LNCAP (cell line): ENCODE results near the gene LMNB1.

Experiments
- TF ChIP-seq, protein P1 (sequence below): fragments of 450-650 bp; IDR thresholded peaks from 2 replicates; pipeline ENCODE4 v1.5.1; 2017; ENCODE audit warnings: mild to moderate bottlenecking

LMNB1 gene

GRCh38 chr5:126769703-126770102 is 7.2 kb upstream of the LMNB1 start:
- TF ChIP-seq, protein P1, sequence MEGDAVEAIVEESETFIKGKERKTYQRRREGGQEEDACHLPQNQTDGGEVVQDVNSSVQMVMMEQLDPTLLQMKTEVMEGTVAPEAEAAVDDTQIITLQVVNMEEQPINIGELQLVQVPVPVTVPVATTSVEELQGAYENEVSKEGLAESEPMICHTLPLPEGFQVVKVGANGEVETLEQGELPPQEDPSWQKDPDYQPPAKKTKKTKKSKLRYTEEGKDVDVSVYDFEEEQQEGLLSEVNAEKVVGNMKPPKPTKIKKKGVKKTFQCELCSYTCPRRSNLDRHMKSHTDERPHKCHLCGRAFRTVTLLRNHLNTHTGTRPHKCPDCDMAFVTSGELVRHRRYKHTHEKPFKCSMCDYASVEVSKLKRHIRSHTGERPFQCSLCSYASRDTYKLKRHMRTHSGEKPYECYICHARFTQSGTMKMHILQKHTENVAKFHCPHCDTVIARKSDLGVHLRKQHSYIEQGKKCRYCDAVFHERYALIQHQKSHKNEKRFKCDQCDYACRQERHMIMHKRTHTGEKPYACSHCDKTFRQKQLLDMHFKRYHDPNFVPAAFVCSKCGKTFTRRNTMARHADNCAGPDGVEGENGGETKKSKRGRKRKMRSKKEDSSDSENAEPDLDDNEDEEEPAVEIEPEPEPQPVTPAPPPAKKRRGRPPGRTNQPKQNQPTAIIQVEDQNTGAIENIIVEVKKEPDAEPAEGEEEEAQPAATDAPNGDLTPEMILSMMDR = no peak

- TF ChIP-seq, protein P1 = 0 out of 2 replicates have a peak, but pooled peaks have one; percentile 20
Observed at GRCh38 chr5:126777257-126777974, 480 bp downstream of the LMNB1 start.

DNA sequence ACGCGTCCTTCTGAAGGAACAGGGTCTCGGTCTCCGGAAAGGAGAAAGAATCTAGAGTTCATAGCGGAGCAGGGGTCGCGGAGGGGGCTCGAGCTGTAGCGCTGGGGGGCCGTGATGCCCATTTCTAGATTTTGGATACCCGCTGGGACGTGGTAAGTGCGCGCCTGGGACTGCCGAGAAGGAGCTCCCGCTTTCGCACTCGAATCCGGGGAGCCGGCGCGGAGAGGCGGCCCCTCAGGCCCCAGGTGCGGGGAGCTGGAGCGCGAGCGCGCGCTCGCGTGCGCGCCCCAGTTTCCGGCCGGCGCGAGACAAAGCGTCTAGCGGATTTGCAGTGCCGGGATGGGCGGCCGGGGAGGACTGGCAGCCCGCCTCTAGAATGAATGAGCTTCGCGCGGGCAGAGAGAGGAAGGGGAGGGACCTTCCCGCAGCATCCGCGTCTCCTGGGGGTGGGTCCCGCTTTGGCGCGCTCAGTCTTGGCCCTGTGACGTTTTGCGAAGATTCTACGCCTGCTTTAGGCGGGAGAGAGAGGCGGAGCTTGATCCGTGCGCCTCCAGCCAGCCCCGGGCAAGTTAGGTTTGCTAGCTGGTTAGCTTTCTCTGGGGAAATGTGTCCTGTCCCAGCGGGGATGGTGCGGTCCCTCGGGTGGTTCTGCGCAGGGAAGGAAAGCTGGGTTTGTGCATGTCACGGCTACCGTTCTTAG is 1.2 kb downstream of the LMNB1 start:
- TF ChIP-seq, protein P1 = no peak

GRCh38 chr5:126778675-126779403 is 1.9 kb downstream of the LMNB1 start:
- TF ChIP-seq, protein P1 = no peak

DNA sequence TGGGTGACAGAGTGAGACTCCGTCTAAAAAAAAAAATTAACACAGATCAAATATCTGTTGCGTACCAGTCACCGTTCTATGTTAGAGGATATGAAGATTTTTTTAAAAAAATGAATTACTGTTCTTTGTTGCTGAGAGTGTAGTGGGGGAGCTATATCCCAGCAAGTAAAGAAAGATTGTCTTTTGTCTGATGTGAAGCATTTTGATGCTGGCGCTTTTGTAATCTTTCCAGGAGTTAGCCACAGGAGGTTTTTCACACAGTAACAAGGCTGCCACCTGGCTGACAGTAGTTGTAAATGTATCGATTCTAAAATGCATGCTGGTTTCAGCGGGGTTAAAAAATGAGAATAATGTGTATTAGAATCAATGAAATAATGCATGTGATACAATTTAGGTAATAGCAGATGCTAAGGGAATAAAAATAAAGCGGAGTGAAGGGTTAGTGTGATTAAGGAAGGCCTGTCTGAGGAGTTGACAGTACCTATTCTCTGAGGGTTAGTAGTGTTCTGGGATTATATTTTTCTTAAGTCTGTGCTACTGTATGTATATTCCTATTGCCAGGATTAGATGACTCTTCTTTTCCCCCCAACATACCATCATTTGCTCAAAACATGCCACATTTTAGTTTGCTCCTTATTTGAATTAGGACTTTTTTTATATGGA is 3.4 kb downstream of the LMNB1 start:
- TF ChIP-seq, protein P1 = peak; percentile 77

- TF ChIP-seq, protein P1 = no peak
Observed at GRCh38 chr5:126793097-126793496, 16.2 kb downstream of the LMNB1 start.

GRCh38 chr5:126794157-126794828 is 17.4 kb downstream of the LMNB1 start:
- TF ChIP-seq, protein P1 = no peak
